Right atrium auricular region (tissue), 2 donors: ENCODE measurements around the gene SMC1A. TPM values are rescaled to one million over a fixed set of nuclear protein-coding genes. Genes with fewer than 3 reads are reported as not detected.

Experiments
- DNase-seq: peaks from one replicate; pipeline ENCODE4 v3.0.0-alpha.2; 2019; ENCODE audit warnings: low spot score
- H3K27ac ChIP-seq, 2 donors: fragments of 200-600 bp; sonication (generic); 1 replicate in 1 of 2; 2 replicates in 1 of 2; pipeline ENCODE4 v1.5.1; 2016 to 2019
- H3K27me3 ChIP-seq, 2 donors: fragments of 200-600 bp; sonication (generic); one replicate each; pipeline versions ENCODE4 v1.5.1 to v1.6.0; 2017 to 2019
- H3K36me3 ChIP-seq: fragments of 200-600 bp; sonication (generic); one replicate; pipeline ENCODE4 v1.5.1; 2016
- H3K4me1 ChIP-seq, 2 donors: fragments of 200-600 bp; sonication (generic); one replicate each; pipeline versions ENCODE4 v1.5.1 to v1.6.0; 2017 to 2019
- H3K4me3 ChIP-seq, 2 donors: fragments of 200-600 bp; sonication (generic); 1 replicate in 1 of 2; 2 replicates in 1 of 2; pipeline ENCODE4 v1.5.1; 2017 to 2019; ENCODE audit warnings: mild to moderate bottlenecking in 1 of 2, moderate library complexity in 1 of 2
- H3K9me3 ChIP-seq, 2 donors: fragments of 200-600 bp; sonication (generic); one replicate each; pipeline ENCODE4 v1.5.1; 2019
- microRNA-seq, 2 donors: library from miRNA; unstranded; fragments of <30 nt; microRNA quantifications; one replicate each; pipeline ENCODE4, GENCODE V29; 2016 to 2017; ENCODE audit warnings: borderline number of aligned reads in 2 of 2, borderline replicate concordance in 1 of 2
- total RNA-seq, 2 donors: library from RNA; depleted of rRNA; stranded (reverse); fragments of >200 nt; gene quantifications; one replicate each; pipeline ENCODE4 v1.1.0, GENCODE V29; 2016
- TF ChIP-seq, protein P1 (sequence below), 2 donors: fragments of 200-600 bp; sonication (generic); IDR thresholded peaks; one replicate each; pipeline ENCODE4 v1.5.1; 2019; ENCODE audit warnings: antibody characterized with exemption in 2 of 2

SMC1A gene
- total RNA-seq, 2 donors from 2014 or later = 19.4 to 27.9 TPM

GRCh38 chrX:53337101-53337500, 85.4 kb downstream of the SMC1A start:
- H3K27ac ChIP-seq = no peak overlapping the region
- H3K27me3 ChIP-seq = no peaks in the 10 kb centered on the region
- no peaks in the 10 kb centered on the region for H3K9me3 ChIP-seq
- no peak for DNase-seq
- TF ChIP-seq, protein P1, sequence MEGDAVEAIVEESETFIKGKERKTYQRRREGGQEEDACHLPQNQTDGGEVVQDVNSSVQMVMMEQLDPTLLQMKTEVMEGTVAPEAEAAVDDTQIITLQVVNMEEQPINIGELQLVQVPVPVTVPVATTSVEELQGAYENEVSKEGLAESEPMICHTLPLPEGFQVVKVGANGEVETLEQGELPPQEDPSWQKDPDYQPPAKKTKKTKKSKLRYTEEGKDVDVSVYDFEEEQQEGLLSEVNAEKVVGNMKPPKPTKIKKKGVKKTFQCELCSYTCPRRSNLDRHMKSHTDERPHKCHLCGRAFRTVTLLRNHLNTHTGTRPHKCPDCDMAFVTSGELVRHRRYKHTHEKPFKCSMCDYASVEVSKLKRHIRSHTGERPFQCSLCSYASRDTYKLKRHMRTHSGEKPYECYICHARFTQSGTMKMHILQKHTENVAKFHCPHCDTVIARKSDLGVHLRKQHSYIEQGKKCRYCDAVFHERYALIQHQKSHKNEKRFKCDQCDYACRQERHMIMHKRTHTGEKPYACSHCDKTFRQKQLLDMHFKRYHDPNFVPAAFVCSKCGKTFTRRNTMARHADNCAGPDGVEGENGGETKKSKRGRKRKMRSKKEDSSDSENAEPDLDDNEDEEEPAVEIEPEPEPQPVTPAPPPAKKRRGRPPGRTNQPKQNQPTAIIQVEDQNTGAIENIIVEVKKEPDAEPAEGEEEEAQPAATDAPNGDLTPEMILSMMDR (IDR thresholded peaks at IDR 0.05) = no peak
- H3K4me3 ChIP-seq = no peak overlapping the region
- no peaks in the 10 kb centered on the region for H3K4me1 ChIP-seq
- H3K36me3 ChIP-seq = no peaks in the 10 kb centered on the region

GRCh38 chrX:53333853-53334252, 88.6 kb downstream of the SMC1A start:
- Histone ChIP-seq H3K4me3 (no peak overlapping the region), H3K36me3 (no peaks in the 10 kb centered on the region), H3K4me1 (no peaks in the 10 kb centered on the region), H3K9me3 (no peaks in the 10 kb centered on the region), H3K27me3 (no peaks in the 10 kb centered on the region), H3K27ac (no peak overlapping the region)
- TF ChIP-seq, protein P1 (IDR thresholded peaks at IDR 0.05) = no peak
- DNase-seq = no peak

DNA sequence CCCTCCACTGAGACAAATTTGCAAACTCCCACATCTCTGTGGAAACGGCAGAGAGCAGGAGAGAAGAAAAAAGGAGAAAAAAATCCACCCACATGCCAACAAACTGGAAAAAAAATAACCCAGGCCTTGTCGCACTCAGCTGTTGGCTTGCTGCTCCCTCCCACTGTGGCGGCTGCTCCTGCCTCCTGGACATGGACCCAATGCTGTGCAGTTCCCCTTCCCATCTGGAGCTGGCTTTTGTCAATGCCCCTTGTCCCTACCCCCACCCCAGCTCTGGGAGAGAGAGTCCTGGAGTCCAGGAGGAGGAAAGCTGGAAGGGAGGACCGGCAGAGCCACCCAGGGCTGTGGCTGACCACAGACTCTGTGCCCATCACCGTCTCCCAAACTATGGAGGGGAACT, 90.2 kb downstream of the SMC1A start:
- H3K27ac ChIP-seq = no peak overlapping the region
- H3K9me3 ChIP-seq = no peaks in the 10 kb centered on the region
- TF ChIP-seq, protein P1 (IDR thresholded peaks at IDR 0.05) = no peak
- DNase-seq = no peak
- H3K4me1 ChIP-seq = no peaks in the 10 kb centered on the region
- H3K4me3 ChIP-seq = no peak overlapping the region
- H3K27me3 ChIP-seq = no peaks in the 10 kb centered on the region
- no peaks in the 10 kb centered on the region for H3K36me3 ChIP-seq

DNA sequence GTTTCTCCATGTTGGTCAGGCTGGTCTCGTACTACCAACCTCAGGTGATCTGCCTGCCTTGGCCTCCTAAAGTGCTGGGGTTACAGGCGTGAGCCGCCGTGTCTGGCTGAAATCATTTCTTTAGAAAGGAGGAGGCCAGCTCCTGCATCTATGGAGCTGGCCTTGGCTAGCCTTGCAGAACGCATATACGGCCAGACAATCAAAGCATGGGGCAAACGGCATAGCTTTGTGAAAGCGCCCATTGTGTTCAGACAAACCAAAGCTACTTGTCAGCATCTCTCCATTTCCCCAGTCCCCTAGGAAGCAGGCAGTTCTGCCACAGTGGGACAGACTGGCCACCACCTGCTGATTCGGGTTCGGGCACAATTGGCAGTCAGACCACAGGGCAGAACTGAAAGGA, 92.1 kb downstream of the SMC1A start:
- Histone ChIP-seq H3K36me3 (no peaks in the 10 kb centered on the region), H3K4me3 (no peak overlapping the region), H3K27me3 (no peaks in the 10 kb centered on the region), H3K27ac (no peak overlapping the region), H3K9me3 (no peaks in the 10 kb centered on the region), H3K4me1 (no peaks in the 10 kb centered on the region)
- TF ChIP-seq, protein P1 (IDR thresholded peaks at IDR 0.05) = no peak
- no peak for DNase-seq

- H3K4me3 ChIP-seq = no peak overlapping the region
- no peak for DNase-seq
- H3K36me3 ChIP-seq = no peaks in the 10 kb centered on the region
- peaks cover 0 to 5% of the 10 kb centered on the region in 2 donors for H3K4me1 ChIP-seq
- H3K27ac ChIP-seq = no peak overlapping the region
- no peaks in the 10 kb centered on the region for H3K27me3 ChIP-seq
- no peaks in the 10 kb centered on the region for H3K9me3 ChIP-seq
- TF ChIP-seq, protein P1 (IDR thresholded peaks at IDR 0.05) = no peak
These were observed 97.7 kb downstream of the SMC1A start for GRCh38 chrX:53324803-53325202.

Small RNA genes within 50 kb of the gene (microRNA-seq; reads per million reads assigned to microRNA genes)
- gene MIR6857 = 0 reads per million in 2 donors

Other genes with a start within 250 kb of the SMC1A start
- gene KDM5C, start 197.4 kb downstream of the SMC1A start, total RNA-seq = 10 to 100 TPM; 48.7 to 50.4 TPM
- 10 to 100 TPM; 10.7 to 13.4 TPM for gene IQSEC2, start 141.1 kb downstream of the SMC1A start, total RNA-seq
- 1 to 10 TPM in 1 of 2 donors, under 1 TPM in 1; 0.86 to 1.1 TPM for gene RIBC1, start 219 bp upstream of the SMC1A start, total RNA-seq
- 100 to 1,000 TPM in 1 of 2 donors, 10 to 100 TPM in 1; 81.7 to 102 TPM for gene HSD17B10, start 11.7 kb upstream of the SMC1A start, total RNA-seq